ENCODE results near the gene CNOT4. TPM values are rescaled to one million over a fixed set of nuclear protein-coding genes. Genes with fewer than 3 reads are reported as not detected.

CNOT4 gene
- total and polyA plus RNA-seq, 2 of the 8 experiments (the other 6 are each of a cell fraction or from before 2014, with no cell fraction given) = 10.9 to 25.8 TPM

DNA sequence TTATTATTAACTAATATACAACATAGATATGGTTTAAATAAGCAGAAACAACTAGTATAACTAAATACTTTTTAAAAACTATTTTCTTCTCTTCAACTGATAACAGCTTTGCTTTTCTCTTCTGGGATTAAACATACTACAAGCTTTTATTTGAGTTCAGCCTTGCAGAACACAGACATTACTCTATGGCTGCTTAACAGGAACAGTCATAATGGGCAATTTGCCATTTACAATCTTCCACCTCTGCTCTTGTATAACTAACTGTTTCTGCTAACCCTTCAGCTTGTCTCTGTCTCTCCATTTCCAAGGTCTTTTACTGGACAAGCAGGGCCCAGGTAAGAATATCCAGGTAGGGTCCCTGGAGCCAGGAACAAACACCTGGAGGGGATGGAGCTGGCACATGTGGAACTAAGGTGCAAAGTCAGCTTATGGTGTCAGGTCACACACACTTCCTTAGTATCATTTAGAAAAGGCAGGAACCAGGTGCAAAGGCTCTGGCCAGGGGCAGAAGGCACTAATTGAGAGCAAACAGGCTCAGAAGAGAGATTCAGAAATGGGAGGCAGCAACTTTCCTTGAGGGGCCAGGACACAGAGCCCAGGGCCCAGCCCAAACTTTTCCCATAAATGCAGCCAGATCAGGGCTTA is 183.1 kb downstream of the CNOT4 start (continued):
- TF ChIP-seq CHD7 (IDR thresholded peaks at IDR 0.05; ENCODE audit: insufficient replicate concordance, low read length) (no peak), CBX5 (IDR thresholded peaks at IDR 0.05; ENCODE audit: low read depth, low read length) (no peak), NANOG (IDR thresholded peaks at IDR 0.05; ENCODE audit: insufficient read depth, low read depth, low read length, poor library complexity, severe bottlenecking) (no peak), TEAD4 (IDR thresholded peaks at IDR 0.05; ENCODE audit: low read depth, low read length) (no peak), NRF1 (IDR thresholded peaks at IDR 0.05; ENCODE audit: low read depth, low read length) (no peak), CHD1 (IDR thresholded peaks at IDR 0.05; ENCODE audit: low read depth, low read length) (no peak), GABPA (IDR thresholded peaks at IDR 0.05; ENCODE audit: borderline replicate concordance, insufficient read depth, low read length) (no peak), BACH1 (IDR thresholded peaks at IDR 0.05; ENCODE audit: low read length) (no peak), RFX5 (IDR thresholded peaks at IDR 0.05; ENCODE audit: borderline replicate concordance, low read depth, low read length) (no peak), HDAC2 (IDR thresholded peaks at IDR 0.05; ENCODE audit: borderline replicate concordance in 1 of 2, low read depth in 2 of 2, low read length in 2 of 2) (no peak)
